Glomerular visceral epithelial cell (primary cell): Measurements from ENCODE around the gene LIMS2.

Experiments
- DNase-seq: peaks from one replicate; pipeline ENCODE4 v3.0.0-alpha.2; 2016; ENCODE audit errors: extremely low spot score

Gene LIMS2

GRCh38 chr2:127701193-127701650, 25.9 kb upstream of the LIMS2 start, which contains the start of gene SFT2D3:
TSS of gene SFT2D3 (plus strand) at chr2:127701497. CDS start at chr2:127701529, 32 bp downstream.
- DNase-seq: peak; percentile 94

- peak; percentile 16 for DNase-seq
Measured at GRCh38 chr2:127700527-127701192, 25.3 kb upstream of the LIMS2 start.

- DNase-seq: no peak
Measured at GRCh38 chr2:127698553-127699355, 23.4 kb upstream of the LIMS2 start.

GRCh38 chr2:127697482-127698180, 22.3 kb upstream of the LIMS2 start:
- DNase-seq: no peak

GRCh38 chr2:127695491-127696472, 20.5 kb upstream of the LIMS2 start:
- peak; percentile 62 for DNase-seq

GRCh38 chr2:127694986-127695385, 19.7 kb upstream of the LIMS2 start:
- no peak for DNase-seq

GRCh38 chr2:127690696-127691095, 15.4 kb upstream of the LIMS2 start:
- DNase-seq: no peak

- no peak for DNase-seq
Measured at GRCh38 chr2:127688405-127688804, 13.1 kb upstream of the LIMS2 start.

GRCh38 chr2:127685410-127686080, 10.2 kb upstream of the LIMS2 start:
- DNase-seq: no peak

- DNase-seq: peak; percentile 51
Measured at GRCh38 chr2:127683757-127684156, 8.4 kb upstream of the LIMS2 start.

GRCh38 chr2:127683056-127683455, 7.7 kb upstream of the LIMS2 start:
- no peak for DNase-seq

- no peak for DNase-seq
Measured at GRCh38 chr2:127681976-127682857, 6.9 kb upstream of the LIMS2 start.

- no peak for DNase-seq
Measured at GRCh38 chr2:127681288-127681804, 6.0 kb upstream of the LIMS2 start.

- DNase-seq: no peak
Measured at GRCh38 chr2:127680706-127681287, 5.5 kb upstream of the LIMS2 start.

- no peak for DNase-seq
Measured at GRCh38 chr2:127679680-127680361, 4.5 kb upstream of the LIMS2 start.

- no peak for DNase-seq
Measured at GRCh38 chr2:127678991-127679390, 3.7 kb upstream of the LIMS2 start.

- DNase-seq: no peak
Measured at GRCh38 chr2:127678531-127678930, 3.2 kb upstream of the LIMS2 start.

- DNase-seq: no peak
Measured at GRCh38 chr2:127676906-127677305, 1.6 kb upstream of the LIMS2 start.
